ENCODE results near the gene SLC38A5.

Gene SLC38A5

GRCh38 chrX:48474127-48474526 is 4.1 kb upstream of the SLC38A5 start:
- no peak for TF ChIP-seq POLR2AphosphoS5 (IDR thresholded peaks at IDR 0.05; ENCODE audit: low read depth)
- TF ChIP-seq GABPA (IDR thresholded peaks at IDR 0.05; ENCODE audit: low read depth), result no peak
- TF ChIP-seq REST (IDR thresholded peaks at IDR 0.05; ENCODE audit: insufficient replicate concordance, low read depth), result no peak
- peak; percentile 24 for TF ChIP-seq CTCF (IDR thresholded peaks at IDR 0.05; ENCODE audit: insufficient read depth, low read length)
- TF ChIP-seq SPI1 (IDR thresholded peaks at IDR 0.05; ENCODE audit: borderline replicate concordance, low read depth), result no peak
- Histone ChIP-seq H3K27me3 (ENCODE audit: insufficient read depth, poor library complexity, severe bottlenecking) (no peaks in the 10 kb centered on the region), H3K4me3 (replicated peaks; ENCODE audit: insufficient read depth, low read length) (no peak overlapping the region), H3K27ac (replicated peaks) (no peak overlapping the region; the same call in 1 of the 2 replicates)
- peak in 1 of 2 experiments; percentile 45 for DNase-seq (ENCODE audit: low read depth in 1 of 2, low spot score in 1 of 2)

- H3K27me3 ChIP-seq (ENCODE audit: insufficient read depth, poor library complexity, severe bottlenecking), result no peaks in the 10 kb centered on the region
- no peak for DNase-seq (ENCODE audit: low read depth in 1 of 2, low spot score in 1 of 2)
- TF ChIP-seq POLR2AphosphoS5 (IDR thresholded peaks at IDR 0.05; ENCODE audit: low read depth), result no peak
- TF ChIP-seq SPI1 (IDR thresholded peaks at IDR 0.05; ENCODE audit: borderline replicate concordance, low read depth), result no peak
- no peak for TF ChIP-seq GABPA (IDR thresholded peaks at IDR 0.05; ENCODE audit: low read depth)
- TF ChIP-seq CTCF (IDR thresholded peaks at IDR 0.05; ENCODE audit: insufficient read depth, low read length), result no peak
- no peak for TF ChIP-seq REST (IDR thresholded peaks at IDR 0.05; ENCODE audit: insufficient replicate concordance, low read depth)
- no peak overlapping the region for H3K27ac ChIP-seq (replicated peaks)
- no peak overlapping the region for H3K4me3 ChIP-seq (replicated peaks; ENCODE audit: insufficient read depth, low read length)
Measured at GRCh38 chrX:48473704-48473990, 3.6 kb upstream of the SLC38A5 start.

- H3K27ac ChIP-seq (replicated peaks), result no peak overlapping the region
- no peak for DNase-seq (ENCODE audit: low read depth in 1 of 2, low spot score in 1 of 2)
- TF ChIP-seq REST (IDR thresholded peaks at IDR 0.05; ENCODE audit: insufficient replicate concordance, low read depth) (no peak), CTCF (IDR thresholded peaks at IDR 0.05; ENCODE audit: insufficient read depth, low read length) (no peak), GABPA (IDR thresholded peaks at IDR 0.05; ENCODE audit: low read depth) (no peak), POLR2AphosphoS5 (IDR thresholded peaks at IDR 0.05; ENCODE audit: low read depth) (no peak), SPI1 (IDR thresholded peaks at IDR 0.05; ENCODE audit: borderline replicate concordance, low read depth) (no peak)
Measured at GRCh38 chrX:48472851-48473703, 3.0 kb upstream of the SLC38A5 start.

More at GRCh38 chrX:48472851-48473703, 3.0 kb upstream of the SLC38A5 start:
- Histone ChIP-seq H3K27me3 (ENCODE audit: insufficient read depth, poor library complexity, severe bottlenecking) (no peaks in the 10 kb centered on the region), H3K4me3 (replicated peaks; ENCODE audit: insufficient read depth, low read length) (no peak overlapping the region)
